Measurements from ENCODE around the gene HES7.

HES7 gene

GRCh38 chr17:8087075-8087951 is 36.6 kb downstream of the HES7 start, which contains the start of gene ALOX12B:
ALOX12B (minus strand) TSS chr17:8087716; CDS start chr17:8087442, 274 bp downstream.
- no peaks in the 10 kb centered on the region for H3K4me1 ChIP-seq (ENCODE audit: control insufficient read depth in 1 of 2, insufficient read depth in 1 of 2, low read depth in 1 of 2, low read length in 1 of 2)
- H3K4me3 ChIP-seq (ENCODE audit: low read depth in 1 of 2, low read length in 1 of 2), result no peak within 1 kb of the TSS
- peaks cover 78% of the 10 kb centered on the region for H3K27me3 ChIP-seq
- no peak for TF ChIP-seq CTCF (IDR thresholded peaks at IDR 0.05)
- no peak within 1 kb of the TSS for H3K27ac ChIP-seq
- no peaks in the 10 kb centered on the region for H3K36me3 ChIP-seq
- H3K9me3 ChIP-seq, result no peaks in the 10 kb centered on the region

- no peaks in the 10 kb centered on the region for H3K36me3 ChIP-seq
- peaks cover 7 to 10% of the 10 kb centered on the region in 2 experiments for H3K4me1 ChIP-seq (ENCODE audit: control insufficient read depth in 1 of 2, insufficient read depth in 1 of 2, low read depth in 1 of 2, low read length in 1 of 2)
- no peak for TF ChIP-seq CTCF (IDR thresholded peaks at IDR 0.05)
- peaks cover 78% of the 10 kb centered on the region for H3K27me3 ChIP-seq
- no peaks in the 10 kb centered on the region for H3K9me3 ChIP-seq
- H3K27ac ChIP-seq, result no peak overlapping the region
- H3K4me3 ChIP-seq (ENCODE audit: low read depth in 1 of 2, low read length in 1 of 2), result no peak overlapping the region
Measured at GRCh38 chr17:8084250-8084649, 39.7 kb downstream of the HES7 start.

GRCh38 chr17:8082292-8082691 is 41.6 kb downstream of the HES7 start:
- H3K9me3 ChIP-seq, result no peaks in the 10 kb centered on the region
- H3K4me3 ChIP-seq (ENCODE audit: low read depth in 1 of 2, low read length in 1 of 2), result no peak overlapping the region
- no peaks in the 10 kb centered on the region for H3K36me3 ChIP-seq
- no peak overlapping the region for H3K27ac ChIP-seq
- peaks cover 81% of the 10 kb centered on the region for H3K27me3 ChIP-seq
- H3K4me1 ChIP-seq (ENCODE audit: control insufficient read depth in 1 of 2, insufficient read depth in 1 of 2, low read depth in 1 of 2, low read length in 1 of 2), result peaks cover 9 to 13% of the 10 kb centered on the region in 2 experiments
- TF ChIP-seq CTCF (IDR thresholded peaks at IDR 0.05), result no peak

- TF ChIP-seq CTCF (IDR thresholded peaks at IDR 0.05), result no peak
- no peaks in the 10 kb centered on the region for H3K9me3 ChIP-seq
Measured at GRCh38 chr17:8081876-8082275, 42.0 kb downstream of the HES7 start.

DNA sequence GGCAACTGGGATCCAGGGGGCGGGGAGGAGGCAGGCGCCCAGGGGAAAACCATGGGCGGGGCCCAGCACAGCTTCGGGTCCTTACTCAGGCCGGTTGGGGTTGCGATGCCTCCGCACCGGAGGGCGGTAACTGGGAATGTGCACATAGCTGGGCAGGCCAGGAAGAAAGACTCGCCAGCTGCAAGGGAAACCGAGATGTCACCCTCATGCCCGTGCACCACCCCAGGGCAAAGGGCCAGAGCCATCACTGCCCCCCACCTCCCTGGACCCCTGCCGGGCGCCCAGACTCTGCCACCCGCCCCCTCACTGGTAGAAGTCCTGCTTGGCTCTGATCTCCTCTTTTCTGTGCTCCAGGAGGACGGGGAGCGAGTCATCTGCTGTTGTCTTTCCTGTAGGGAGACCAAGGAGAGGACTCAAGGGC is 43.1 kb downstream of the HES7 start:
- peaks cover 9 to 13% of the 10 kb centered on the region in 2 experiments for H3K4me1 ChIP-seq (ENCODE audit: control insufficient read depth in 1 of 2, insufficient read depth in 1 of 2, low read depth in 1 of 2, low read length in 1 of 2)
- H3K27ac ChIP-seq, result no peak overlapping the region
- no peaks in the 10 kb centered on the region for H3K36me3 ChIP-seq
- H3K27me3 ChIP-seq, result peaks cover 92% of the 10 kb centered on the region
- TF ChIP-seq CTCF (IDR thresholded peaks at IDR 0.05), result no peak
- no peaks in the 10 kb centered on the region for H3K9me3 ChIP-seq
- H3K4me3 ChIP-seq (ENCODE audit: low read depth in 1 of 2, low read length in 1 of 2), result no peak overlapping the region

More at GRCh38 chr17:8081876-8082275, 42.0 kb downstream of the HES7 start:
- H3K4me3 ChIP-seq (ENCODE audit: low read depth in 1 of 2, low read length in 1 of 2), result no peak overlapping the region
- no peaks in the 10 kb centered on the region for H3K36me3 ChIP-seq
- peaks cover 9 to 13% of the 10 kb centered on the region in 2 experiments for H3K4me1 ChIP-seq (ENCODE audit: control insufficient read depth in 1 of 2, insufficient read depth in 1 of 2, low read depth in 1 of 2, low read length in 1 of 2)
- peaks cover 81% of the 10 kb centered on the region for H3K27me3 ChIP-seq
- no peak overlapping the region for H3K27ac ChIP-seq
